ENCODE measurements around the gene MTHFD2L. TPM values are rescaled to one million over a fixed set of nuclear protein-coding genes. Genes with fewer than 3 reads are reported as not detected.

MTHFD2L gene
- polyA plus RNA-seq, 1 donor from 2014 or later: 43.5 TPM

DNA sequence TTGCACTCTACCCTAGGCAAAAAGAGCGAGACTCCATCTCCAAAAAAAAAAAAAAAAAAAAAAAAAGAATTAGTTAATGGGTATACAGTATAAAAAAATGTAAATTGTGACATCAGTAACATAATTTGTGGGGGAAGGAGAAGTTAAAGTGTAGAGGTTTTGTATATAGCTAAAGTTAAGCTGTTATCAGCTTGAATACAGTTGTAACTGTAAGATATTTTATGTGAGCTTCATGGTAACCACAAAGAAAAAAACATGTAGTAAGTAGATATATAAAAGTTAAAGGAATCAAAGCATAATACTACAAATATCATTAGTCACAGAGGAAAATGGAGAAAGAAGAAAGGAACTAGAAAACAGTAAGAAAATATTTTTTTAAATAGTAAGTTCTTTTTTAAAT is 97.2 kb downstream of the MTHFD2L start:
- Histone ChIP-seq H3K9ac (ENCODE audit: low read length) (no peak overlapping the region), H3K4me3 (ENCODE audit: low read length) (no peak overlapping the region), H3K9me3 (ENCODE audit: low read length) (peaks cover 7% of the 10 kb centered on the region), H3K27ac (ENCODE audit: low read length) (no peak overlapping the region), H4K20me1 (ENCODE audit: insufficient read depth) (no peaks in the 10 kb centered on the region), H3K79me2 (replicated peaks; ENCODE audit: insufficient read depth, low read length) (no peaks in the 10 kb centered on the region), H2AFZ (ENCODE audit: low read depth, low read length) (no peak overlapping the region), H3K4me2 (ENCODE audit: low read length) (no peak overlapping the region), H3K9me2 (ENCODE audit: insufficient read depth, low read length) (no peaks in the 10 kb centered on the region), H3K36me3 (ENCODE audit: insufficient read depth, low read length) (no peaks in the 10 kb centered on the region), H3F3A (ENCODE audit: insufficient read depth, low read length, poor library complexity, severe bottlenecking) (no peaks in the 10 kb centered on the region), H3K27me3 (ENCODE audit: insufficient read depth, low read depth, low read length) (no peaks in the 10 kb centered on the region)
- no peak for TF ChIP-seq CTCF (IDR thresholded peaks at IDR 0.05; ENCODE audit: poor library complexity, severe bottlenecking)
- no peak for TF ChIP-seq RAD21 (conservative IDR thresholded peaks at IDR 0.05)
- no peak for TF ChIP-seq REST (IDR thresholded peaks at IDR 0.05; ENCODE audit: borderline replicate concordance)
- TF ChIP-seq EZH2 (IDR thresholded peaks at IDR 0.05; ENCODE audit: borderline replicate concordance, insufficient read depth, low read length, poor library complexity, severe bottlenecking): no peak
- no peak for TF ChIP-seq POLR2AphosphoS5 (IDR thresholded peaks at IDR 0.05)
- no peak for TF ChIP-seq EP300 (conservative IDR thresholded peaks at IDR 0.05; ENCODE audit: poor library complexity, severe bottlenecking)
- TF ChIP-seq TAF1 (IDR thresholded peaks at IDR 0.05; ENCODE audit: low read depth): no peak
- no peak for TF ChIP-seq MXI1 (conservative IDR thresholded peaks at IDR 0.05; ENCODE audit: poor library complexity, severe bottlenecking)
- no peak for TF ChIP-seq SMC3 (conservative IDR thresholded peaks at IDR 0.05; ENCODE audit: poor library complexity)

DNA sequence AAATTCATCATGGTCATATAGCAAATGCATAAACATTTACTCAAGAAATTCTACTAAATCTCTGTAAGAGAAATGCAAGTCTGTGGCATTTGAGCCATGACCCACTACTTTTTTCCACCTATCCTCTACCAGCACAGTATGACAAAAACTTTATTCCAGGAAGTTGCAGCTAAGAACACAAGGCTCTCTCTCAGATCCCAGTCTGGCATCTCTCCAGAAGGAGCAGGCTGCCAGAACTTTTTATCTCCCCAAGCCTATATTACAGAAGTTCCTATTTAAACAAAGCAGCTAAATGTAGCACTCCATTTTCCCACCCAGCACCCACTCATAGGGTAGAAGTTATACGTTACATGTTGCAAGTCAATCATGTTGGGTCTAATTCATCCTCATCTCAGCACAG is 101.0 kb downstream of the MTHFD2L start:
- TF ChIP-seq SMC3 (conservative IDR thresholded peaks at IDR 0.05; ENCODE audit: poor library complexity) (no peak), EZH2 (IDR thresholded peaks at IDR 0.05; ENCODE audit: borderline replicate concordance, insufficient read depth, low read length, poor library complexity, severe bottlenecking) (no peak), TAF1 (IDR thresholded peaks at IDR 0.05; ENCODE audit: low read depth) (no peak), RAD21 (conservative IDR thresholded peaks at IDR 0.05) (no peak), CTCF (IDR thresholded peaks at IDR 0.05; ENCODE audit: poor library complexity, severe bottlenecking) (no peak), REST (IDR thresholded peaks at IDR 0.05; ENCODE audit: borderline replicate concordance) (no peak), POLR2AphosphoS5 (IDR thresholded peaks at IDR 0.05) (no peak), MXI1 (conservative IDR thresholded peaks at IDR 0.05; ENCODE audit: poor library complexity, severe bottlenecking) (no peak), EP300 (conservative IDR thresholded peaks at IDR 0.05; ENCODE audit: poor library complexity, severe bottlenecking) (no peak)
- H3K27ac ChIP-seq (ENCODE audit: low read length): no peak overlapping the region

More for the DNA sequence above, 101.0 kb downstream of the MTHFD2L start:
- Histone ChIP-seq H3K79me2 (replicated peaks; ENCODE audit: insufficient read depth, low read length) (no peaks in the 10 kb centered on the region), H3K9me3 (ENCODE audit: low read length) (peaks cover under 1% of the 10 kb centered on the region), H3K9me2 (ENCODE audit: insufficient read depth, low read length) (no peaks in the 10 kb centered on the region), H3F3A (ENCODE audit: insufficient read depth, low read length, poor library complexity, severe bottlenecking) (no peaks in the 10 kb centered on the region), H4K20me1 (ENCODE audit: insufficient read depth) (no peaks in the 10 kb centered on the region), H3K4me3 (ENCODE audit: low read length) (no peak overlapping the region), H3K36me3 (ENCODE audit: insufficient read depth, low read length) (no peaks in the 10 kb centered on the region), H3K27me3 (ENCODE audit: insufficient read depth, low read depth, low read length) (no peaks in the 10 kb centered on the region), H2AFZ (ENCODE audit: low read depth, low read length) (no peak overlapping the region), H3K9ac (ENCODE audit: low read length) (no peak overlapping the region), H3K4me2 (ENCODE audit: low read length) (no peak overlapping the region)

All from neural cell (in vitro differentiated cells).